MM.1S (cell line): Measurements from ENCODE around the gene PRMT9.

Source experiments
- DNase-seq: peaks from one replicate; pipeline ENCODE4 v3.0.0-alpha.2; 2015
- H2AFZ ChIP-seq: fragments of 300-600 bp; sonication (generic); 2 replicates; pipeline ENCODE4 v1.6.0; 2016; ENCODE audit warnings: antibody characterized with exemption, low read length
- H3F3A ChIP-seq: fragments of 300-600 bp; sonication (generic); 2 replicates; pipeline ENCODE4 v1.6.1; 2016; ENCODE audit warnings: mild to moderate bottlenecking, antibody characterized with exemption, low read length, moderate library complexity, mixed read lengths; ENCODE audit not compliant: insufficient read depth
- H3K27ac ChIP-seq: fragments of 300-600 bp; sonication (generic); 2 replicates; pipeline ENCODE4 v1.5.1; 2016; ENCODE audit warnings: mild to moderate bottlenecking, low read length
- H3K27me3 ChIP-seq: fragments of 300-600 bp; sonication (generic); replicated peaks from 2 replicates; pipeline ENCODE4 v1.6.0; 2016; ENCODE audit warnings: low read length; ENCODE audit not compliant: insufficient read depth
- H3K36me3 ChIP-seq: fragments of 300-600 bp; sonication (generic); replicated peaks from 2 replicates; pipeline ENCODE4 v1.6.1; 2016; ENCODE audit warnings: mild to moderate bottlenecking, low read length, mixed read lengths; ENCODE audit not compliant: insufficient read depth
- H3K4me1 ChIP-seq: fragments of 300-600 bp; sonication (generic); 2 replicates; pipeline ENCODE4 v1.6.1; 2016; ENCODE audit warnings: low read length, mixed read lengths
- H3K4me2 ChIP-seq: fragments of 300-600 bp; sonication (generic); 2 replicates; pipeline ENCODE4 v1.6.0; 2016; ENCODE audit warnings: low read depth, low read length
- H3K4me3 ChIP-seq: fragments of 300-600 bp; sonication (generic); 2 replicates; pipeline ENCODE4 v1.5.1; 2016; ENCODE audit warnings: low read length, mixed read lengths
- H3K79me2 ChIP-seq: fragments of 300-600 bp; sonication (generic); 2 replicates; pipeline ENCODE4 v1.6.1; 2016; ENCODE audit warnings: mixed run types, low read length, mixed read lengths
- H3K9ac ChIP-seq: fragments of 300-600 bp; sonication (generic); 2 replicates; pipeline ENCODE4 v1.6.1; 2016; ENCODE audit warnings: low read length, mixed read lengths
- H3K9me2 ChIP-seq: fragments of 300-600 bp; sonication (generic); replicated peaks from 2 replicates; pipeline ENCODE4 v1.6.1; 2016; ENCODE audit warnings: mild to moderate bottlenecking, low read length, mixed read lengths; ENCODE audit not compliant: insufficient read depth
- H3K9me3 ChIP-seq: fragments of 300-600 bp; sonication (generic); replicated peaks from 2 replicates; pipeline ENCODE4 v1.6.1; 2016; ENCODE audit warnings: mild to moderate bottlenecking, low read length, mixed read lengths; ENCODE audit not compliant: insufficient read depth
- H4K20me1 ChIP-seq: fragments of 300-600 bp; sonication (generic); 2 replicates; pipeline ENCODE4 v1.6.1; 2016; ENCODE audit warnings: mild to moderate bottlenecking, low read length, moderate library complexity, mixed read lengths; ENCODE audit not compliant: insufficient read depth
- EZH2 ChIP-seq: fragments of 300-600 bp; sonication (generic); optimal IDR thresholded peaks from 2 replicates; pipeline ENCODE3; 2017; ENCODE audit warnings: low read depth, mild to moderate bottlenecking, antibody characterized with exemption, low read length, mixed read lengths
- EZH2phosphoT487 ChIP-seq: fragments of 300-600 bp; sonication (generic); IDR thresholded peaks from 2 replicates; pipeline ENCODE4 v1.6.1; 2018; ENCODE audit warnings: antibody characterized with exemption, low read length
- TF ChIP-seq, protein P1 (sequence below): fragments of 300-600 bp; sonication (generic); IDR thresholded peaks from 2 replicates; pipeline ENCODE4 v1.5.1; 2016; ENCODE audit warnings: antibody characterized with exemption, low read length, mixed read lengths

PRMT9 gene

GRCh38 chr4:147714575-147715401 is 30.8 kb upstream of the PRMT9 start:
- Histone ChIP-seq H3K4me1 (0 out of 2 replicates have a peak, but pooled peaks cover 8% of the 10 kb centered on the region), H3K79me2 (no peaks in the 10 kb centered on the region), H3K36me3 (no peaks in the 10 kb centered on the region), H3K9me3 (no peaks in the 10 kb centered on the region), H2AFZ (no peak overlapping the region), H3F3A (no peaks in the 10 kb centered on the region), H3K27me3 (no peaks in the 10 kb centered on the region), H3K27ac (no peak overlapping the region), H3K4me2 (no peak overlapping the region), H3K9ac (no peak overlapping the region), H4K20me1 (no peaks in the 10 kb centered on the region), H3K9me2 (no peaks in the 10 kb centered on the region), H3K4me3 (no peak overlapping the region)
- DNase-seq: no peak
- no peak for TF ChIP-seq EZH2phosphoT487
- no peak for TF ChIP-seq EZH2
- TF ChIP-seq, protein P1, sequence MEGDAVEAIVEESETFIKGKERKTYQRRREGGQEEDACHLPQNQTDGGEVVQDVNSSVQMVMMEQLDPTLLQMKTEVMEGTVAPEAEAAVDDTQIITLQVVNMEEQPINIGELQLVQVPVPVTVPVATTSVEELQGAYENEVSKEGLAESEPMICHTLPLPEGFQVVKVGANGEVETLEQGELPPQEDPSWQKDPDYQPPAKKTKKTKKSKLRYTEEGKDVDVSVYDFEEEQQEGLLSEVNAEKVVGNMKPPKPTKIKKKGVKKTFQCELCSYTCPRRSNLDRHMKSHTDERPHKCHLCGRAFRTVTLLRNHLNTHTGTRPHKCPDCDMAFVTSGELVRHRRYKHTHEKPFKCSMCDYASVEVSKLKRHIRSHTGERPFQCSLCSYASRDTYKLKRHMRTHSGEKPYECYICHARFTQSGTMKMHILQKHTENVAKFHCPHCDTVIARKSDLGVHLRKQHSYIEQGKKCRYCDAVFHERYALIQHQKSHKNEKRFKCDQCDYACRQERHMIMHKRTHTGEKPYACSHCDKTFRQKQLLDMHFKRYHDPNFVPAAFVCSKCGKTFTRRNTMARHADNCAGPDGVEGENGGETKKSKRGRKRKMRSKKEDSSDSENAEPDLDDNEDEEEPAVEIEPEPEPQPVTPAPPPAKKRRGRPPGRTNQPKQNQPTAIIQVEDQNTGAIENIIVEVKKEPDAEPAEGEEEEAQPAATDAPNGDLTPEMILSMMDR: no peak

DNA sequence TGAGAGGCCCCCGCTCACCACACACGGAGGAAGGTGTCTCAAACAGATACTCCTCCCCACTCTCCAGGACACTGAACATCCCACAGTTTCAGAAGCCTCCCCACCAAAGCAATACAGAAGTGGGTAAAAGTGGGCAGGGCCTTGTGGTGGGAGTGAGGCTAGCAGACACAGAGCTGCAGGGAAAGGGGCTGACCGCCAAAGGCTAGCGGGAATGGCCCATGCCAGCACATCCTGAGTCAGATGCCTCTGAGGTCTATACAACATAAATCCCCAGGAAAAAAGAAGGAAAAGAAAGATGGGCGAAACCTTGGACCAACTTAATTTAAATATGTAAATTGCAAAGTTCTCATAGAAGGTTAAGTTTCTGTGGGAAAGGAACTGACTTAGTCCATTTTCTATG is 26.0 kb upstream of the PRMT9 start:
- no peaks in the 10 kb centered on the region for H3K9me2 ChIP-seq
- TF ChIP-seq EZH2: no peak
- TF ChIP-seq, protein P1: no peak
- no peak for TF ChIP-seq EZH2phosphoT487
- H3K4me2 ChIP-seq: no peak overlapping the region
- no peaks in the 10 kb centered on the region for H4K20me1 ChIP-seq
- H3K27me3 ChIP-seq: no peaks in the 10 kb centered on the region
- no peaks in the 10 kb centered on the region for H3K79me2 ChIP-seq
- DNase-seq: no peak
- H2AFZ ChIP-seq: no peak overlapping the region
- no peak overlapping the region for H3K9ac ChIP-seq
- H3K27ac ChIP-seq: no peak overlapping the region
- H3K9me3 ChIP-seq: no peaks in the 10 kb centered on the region
- no peak overlapping the region for H3K4me3 ChIP-seq
- no peaks in the 10 kb centered on the region for H3F3A ChIP-seq
- no peaks in the 10 kb centered on the region for H3K36me3 ChIP-seq
- no peaks in the 10 kb centered on the region for H3K4me1 ChIP-seq

GRCh38 chr4:147707892-147708672 is 24.1 kb upstream of the PRMT9 start:
- H2AFZ ChIP-seq: no peak overlapping the region
- H3F3A ChIP-seq: no peaks in the 10 kb centered on the region
- no peaks in the 10 kb centered on the region for H4K20me1 ChIP-seq
- TF ChIP-seq, protein P1: peak; percentile 91
- no peak for TF ChIP-seq EZH2
- no peaks in the 10 kb centered on the region for H3K4me1 ChIP-seq
- no peaks in the 10 kb centered on the region for H3K36me3 ChIP-seq
- H3K9me2 ChIP-seq: no peaks in the 10 kb centered on the region
- H3K27me3 ChIP-seq: no peaks in the 10 kb centered on the region
- H3K79me2 ChIP-seq: no peaks in the 10 kb centered on the region
- DNase-seq: peak; percentile 54
- H3K4me3 ChIP-seq: no peak overlapping the region
- H3K9ac ChIP-seq: no peak overlapping the region
- H3K4me2 ChIP-seq: no peak overlapping the region
- H3K27ac ChIP-seq: no peak overlapping the region
- H3K9me3 ChIP-seq: no peaks in the 10 kb centered on the region
